Measurements from ENCODE around the gene ZBTB7A.

Gene ZBTB7A

GRCh38 chr19:4075373-4075772, 8.7 kb upstream of the ZBTB7A start (continued):
- TF ChIP-seq ZNF518A (tag by site-specific recombination; conservative IDR thresholded peaks at IDR 0.05; ENCODE audit: low read depth), result no peak
- no peak for TF ChIP-seq YY2 (tag by site-specific recombination; IDR thresholded peaks at IDR 0.05)
- no peak for TF ChIP-seq ZSCAN5A (tag by site-specific recombination; IDR thresholded peaks at IDR 0.05)
- TF ChIP-seq TCF7L2 (IDR thresholded peaks at IDR 0.05; ENCODE audit: borderline replicate concordance, low read depth, low read length), result no peak
- TF ChIP-seq ZBTB8A (tag by site-specific recombination; IDR thresholded peaks at IDR 0.05), result no peak

- no peak for TF ChIP-seq GFI1B (tag by site-specific recombination; IDR thresholded peaks at IDR 0.05)
- TF ChIP-seq ZNF146 (tag by site-specific recombination; IDR thresholded peaks at IDR 0.05), result peak; percentile 92
Measured at GRCh38 chr19:4071610-4072009, 4.9 kb upstream of the ZBTB7A start.

DNA sequence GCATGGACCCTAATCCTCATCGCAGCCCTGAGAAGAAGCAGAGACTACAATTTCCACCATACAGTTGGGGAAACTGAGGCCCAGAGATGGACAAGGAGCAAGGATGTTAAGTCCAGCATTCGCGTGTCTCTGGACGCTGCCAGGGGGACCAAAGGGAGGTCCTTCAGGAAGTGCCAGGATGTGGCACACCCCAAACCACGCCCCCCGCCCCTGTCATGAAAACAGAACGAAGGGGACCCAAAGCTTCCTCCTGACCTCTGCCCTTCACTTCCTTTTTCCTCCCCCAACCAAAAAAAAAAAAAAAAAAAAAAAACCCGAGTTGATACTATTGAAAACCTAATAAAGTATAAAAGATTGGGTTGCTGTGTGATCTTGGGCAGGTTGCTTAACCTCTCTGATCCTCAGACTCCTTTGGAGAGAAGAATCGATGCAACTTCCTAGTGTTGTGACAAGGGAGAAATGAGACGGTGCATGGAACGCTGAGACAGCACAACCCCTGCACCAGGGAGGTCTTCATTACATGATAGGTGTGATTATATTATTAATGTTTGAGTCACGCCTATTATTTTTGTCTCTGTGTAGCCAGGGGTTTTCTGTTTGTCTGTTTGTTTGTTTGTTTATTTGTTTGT, 2.7 kb upstream of the ZBTB7A start:
- ChIA-PET CTCF (no interaction called here), POLR2A (no interaction called here)
- no peak overlapping the region for H3K4me3 ChIP-seq (ENCODE audit: low read depth, low read length)
- no peak overlapping the region for H3K27ac ChIP-seq (ENCODE audit: extremely low read depth, low read depth, low read length)
- H3K4me1 ChIP-seq (ENCODE audit: control insufficient read depth, insufficient read depth, low read length), result no peaks in the 10 kb centered on the region; the same call in 1 of the 2 replicates
- H3K9me3 ChIP-seq (ENCODE audit: control insufficient read depth, insufficient read depth, low read depth, low read length), result no peaks in the 10 kb centered on the region
- TF ChIP-seq, protein P1, sequence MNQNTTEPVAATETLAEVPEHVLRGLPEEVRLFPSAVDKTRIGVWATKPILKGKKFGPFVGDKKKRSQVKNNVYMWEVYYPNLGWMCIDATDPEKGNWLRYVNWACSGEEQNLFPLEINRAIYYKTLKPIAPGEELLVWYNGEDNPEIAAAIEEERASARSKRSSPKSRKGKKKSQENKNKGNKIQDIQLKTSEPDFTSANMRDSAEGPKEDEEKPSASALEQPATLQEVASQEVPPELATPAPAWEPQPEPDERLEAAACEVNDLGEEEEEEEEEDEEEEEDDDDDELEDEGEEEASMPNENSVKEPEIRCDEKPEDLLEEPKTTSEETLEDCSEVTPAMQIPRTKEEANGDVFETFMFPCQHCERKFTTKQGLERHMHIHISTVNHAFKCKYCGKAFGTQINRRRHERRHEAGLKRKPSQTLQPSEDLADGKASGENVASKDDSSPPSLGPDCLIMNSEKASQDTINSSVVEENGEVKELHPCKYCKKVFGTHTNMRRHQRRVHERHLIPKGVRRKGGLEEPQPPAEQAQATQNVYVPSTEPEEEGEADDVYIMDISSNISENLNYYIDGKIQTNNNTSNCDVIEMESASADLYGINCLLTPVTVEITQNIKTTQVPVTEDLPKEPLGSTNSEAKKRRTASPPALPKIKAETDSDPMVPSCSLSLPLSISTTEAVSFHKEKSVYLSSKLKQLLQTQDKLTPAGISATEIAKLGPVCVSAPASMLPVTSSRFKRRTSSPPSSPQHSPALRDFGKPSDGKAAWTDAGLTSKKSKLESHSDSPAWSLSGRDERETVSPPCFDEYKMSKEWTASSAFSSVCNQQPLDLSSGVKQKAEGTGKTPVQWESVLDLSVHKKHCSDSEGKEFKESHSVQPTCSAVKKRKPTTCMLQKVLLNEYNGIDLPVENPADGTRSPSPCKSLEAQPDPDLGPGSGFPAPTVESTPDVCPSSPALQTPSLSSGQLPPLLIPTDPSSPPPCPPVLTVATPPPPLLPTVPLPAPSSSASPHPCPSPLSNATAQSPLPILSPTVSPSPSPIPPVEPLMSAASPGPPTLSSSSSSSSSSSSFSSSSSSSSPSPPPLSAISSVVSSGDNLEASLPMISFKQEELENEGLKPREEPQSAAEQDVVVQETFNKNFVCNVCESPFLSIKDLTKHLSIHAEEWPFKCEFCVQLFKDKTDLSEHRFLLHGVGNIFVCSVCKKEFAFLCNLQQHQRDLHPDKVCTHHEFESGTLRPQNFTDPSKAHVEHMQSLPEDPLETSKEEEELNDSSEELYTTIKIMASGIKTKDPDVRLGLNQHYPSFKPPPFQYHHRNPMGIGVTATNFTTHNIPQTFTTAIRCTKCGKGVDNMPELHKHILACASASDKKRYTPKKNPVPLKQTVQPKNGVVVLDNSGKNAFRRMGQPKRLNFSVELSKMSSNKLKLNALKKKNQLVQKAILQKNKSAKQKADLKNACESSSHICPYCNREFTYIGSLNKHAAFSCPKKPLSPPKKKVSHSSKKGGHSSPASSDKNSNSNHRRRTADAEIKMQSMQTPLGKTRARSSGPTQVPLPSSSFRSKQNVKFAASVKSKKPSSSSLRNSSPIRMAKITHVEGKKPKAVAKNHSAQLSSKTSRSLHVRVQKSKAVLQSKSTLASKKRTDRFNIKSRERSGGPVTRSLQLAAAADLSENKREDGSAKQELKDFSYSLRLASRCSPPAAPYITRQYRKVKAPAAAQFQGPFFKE (tag by site-specific recombination; IDR thresholded peaks at IDR 0.05; ENCODE audit: borderline replicate concordance), result no peak
- TF ChIP-seq ELK4 (IDR thresholded peaks at IDR 0.05; ENCODE audit: borderline replicate concordance, low read depth, low read length) (no peak), ZNF768 (tag by site-specific recombination; IDR thresholded peaks at IDR 0.05) (peak; percentile 88; the same call in 1 of the 2 replicates), KLF8 (tag by site-specific recombination; IDR thresholded peaks at IDR 0.05) (0 out of 2 replicates have a peak, but pooled peaks have one; percentile 22)
- no peaks in the 10 kb centered on the region for H3K36me3 ChIP-seq (ENCODE audit: control insufficient read depth in 2 of 2, insufficient read depth in 1 of 2, low read length in 2 of 2)

More at GRCh38 chr19:4071610-4072009, 4.9 kb upstream of the ZBTB7A start:
- Histone ChIP-seq H3K4me3 (ENCODE audit: low read depth, low read length) (no peak overlapping the region), H3K4me1 (ENCODE audit: control insufficient read depth, insufficient read depth, low read length) (no peaks in the 10 kb centered on the region; the same call in 1 of the 2 replicates), H3K9me3 (ENCODE audit: control insufficient read depth, insufficient read depth, low read depth, low read length) (no peaks in the 10 kb centered on the region), H3K27ac (ENCODE audit: extremely low read depth, low read depth, low read length) (no peak overlapping the region), H3K36me3 (ENCODE audit: control insufficient read depth in 2 of 2, insufficient read depth in 1 of 2, low read length in 2 of 2) (no peaks in the 10 kb centered on the region)
- ChIA-PET CTCF (no interaction called here), POLR2A (no interaction called here)

Measured in HEK293 (cell line).